H1 (cell line): Measurements from ENCODE around the gene MRC2. TPM values are rescaled to one million over a fixed set of nuclear protein-coding genes. Genes with fewer than 3 reads are reported as not detected.

Experiments used
- CTCF ChIA-PET: fragments of 300-600 bp; sonication (Branson Sonifier 250); formaldehyde crosslinking; loops from one replicate; lab custom pipeline; 2021; ENCODE audit not compliant: partially characterized antibody; lab: Charles Lee
- POLR2A ChIA-PET: fragments of 300-600 bp; sonication (Branson Sonifier 250); formaldehyde crosslinking; loops from one replicate; lab custom pipeline; 2021; ENCODE audit warnings: inconsistent platforms; ENCODE audit not compliant: partially characterized antibody; lab: Charles Lee
- DNase-seq, 2 experiments: peaks; one replicate each; pipeline versions ENCODE4 v3.0.0 to v3.0.0-alpha.2; 2010 to 2022; ENCODE audit warnings: low spot score in 2 of 2, low read depth in 1 of 2, mixed read lengths in 1 of 2
- FAIRE-seq: peaks from 2 replicates; lab custom pipeline; 2011; peaks lifted over from hg19 to GRCh38; lab: Jason Lieb, UNC
- H2AFZ ChIP-seq: 2 replicates; pipeline ENCODE4 v1.8.1; 2012; ENCODE audit warnings: low read length, inconsistent platforms
- H2AK5ac ChIP-seq: 2 replicates; pipeline ENCODE4 v1.6.1; 2013; ENCODE audit warnings: low read depth, low read length
- H2BK120ac ChIP-seq: replicated peaks from 2 replicates; pipeline ENCODE3; 2013; ENCODE audit warnings: low read depth, low read length, inconsistent platforms
- H2BK12ac ChIP-seq: 2 replicates; pipeline ENCODE4 v1.6.1; 2013; ENCODE audit warnings: low read depth, low read length
- H2BK15ac ChIP-seq: 2 replicates; pipeline ENCODE4 v1.6.1; 2013; ENCODE audit warnings: low read length
- H2BK20ac ChIP-seq: 2 replicates; pipeline ENCODE4 v1.6.1; 2013; ENCODE audit warnings: low read length
- H2BK5ac ChIP-seq: 2 replicates; pipeline ENCODE4 v1.6.1; 2013; ENCODE audit warnings: low read depth, low read length
- H3K14ac ChIP-seq: 2 replicates; pipeline ENCODE4 v1.6.1; 2013; ENCODE audit warnings: inconsistent platforms; ENCODE audit not compliant: insufficient read length
- H3K18ac ChIP-seq: 2 replicates; pipeline ENCODE4 v1.6.1; 2013; ENCODE audit warnings: low read length; ENCODE audit errors: extremely low read depth
- H3K23ac ChIP-seq: 2 replicates; pipeline ENCODE4 v1.6.1; 2013; ENCODE audit warnings: inconsistent platforms; ENCODE audit not compliant: insufficient read length
- H3K23me2 ChIP-seq: 2 replicates; pipeline ENCODE4 v1.6.1; 2013; ENCODE audit warnings: low read depth, low read length
- H3K27ac ChIP-seq: 2 replicates; pipeline ENCODE4 v1.6.1; 2011; ENCODE audit warnings: low read depth, low read length, inconsistent platforms
- H3K27me3 ChIP-seq, 4 experiments: replicated peaks in 1 of 4; 1 replicate in 1 of 4; 2 replicates in 3 of 4; pipeline versions ENCODE4 v1.6.1 to v1.8.1; 2011 to 2013; ENCODE audit warnings: low read length in 3 of 4, mild to moderate bottlenecking in 3 of 4, inconsistent platforms in 2 of 4, mixed read lengths in 2 of 4, moderate library complexity in 1 of 4; ENCODE audit not compliant: control insufficient read depth in 3 of 4, insufficient read depth in 3 of 4; ENCODE audit errors: extremely low read depth in 1 of 4
- H3K36me3 ChIP-seq, 4 experiments: 2 replicates each; pipeline versions ENCODE4 v1.6.1 to v1.8.1; 2011 to 2013; ENCODE audit warnings: mild to moderate bottlenecking in 4 of 4, low read length in 3 of 4, moderate library complexity in 2 of 4, control low read depth in 1 of 4, inconsistent platforms in 1 of 4; ENCODE audit not compliant: insufficient read depth in 4 of 4, control insufficient read depth in 2 of 4
- H3K4ac ChIP-seq: replicated peaks from 2 replicates; pipeline ENCODE3; 2013; ENCODE audit warnings: low read length, low read depth, mixed read lengths, inconsistent platforms; ENCODE audit not compliant: insufficient read length
- H3K4me1 ChIP-seq, 4 experiments: replicated peaks in 1 of 4; 1 replicate in 1 of 4; 2 replicates in 3 of 4; pipeline versions ENCODE4 v1.6.1 to v1.8.1; 2011 to 2013; ENCODE audit warnings: low read length in 3 of 4, inconsistent platforms in 2 of 4, mixed read lengths in 1 of 4; ENCODE audit not compliant: insufficient read depth in 4 of 4, control insufficient read depth in 3 of 4
- H3K4me2 ChIP-seq, 2 experiments: 2 replicates each; pipeline versions ENCODE4 v1.6.1 to v1.8.1; 2011 to 2013; ENCODE audit warnings: low read depth in 2 of 2, low read length in 2 of 2, control low read depth in 1 of 2, inconsistent platforms in 1 of 2, mild to moderate bottlenecking in 1 of 2; ENCODE audit not compliant: insufficient read depth in 1 of 2
- H3K4me3 ChIP-seq, 4 experiments: fragments of 200-600, 300-600 bp in 1 of 4; sonication (generic), shearing (Covaris generic), sonication (Bioruptor Twin) in 1 of 4; 2 replicates each; pipeline versions ENCODE4 v1.5.1 to v1.8.1; 2011 to 2016; ENCODE audit warnings: low read length in 4 of 4, low read depth in 3 of 4, control low read depth in 2 of 4, inconsistent platforms in 2 of 4, mild to moderate bottlenecking in 2 of 4, mixed read lengths in 1 of 4, moderate library complexity in 1 of 4; ENCODE audit not compliant: insufficient read depth in 2 of 4; ENCODE audit errors: extremely low read depth in 1 of 4
- H3K56ac ChIP-seq: replicated peaks from 2 replicates; pipeline ENCODE3; 2013; ENCODE audit warnings: low read depth, mild to moderate bottlenecking, mixed read lengths, low read length, inconsistent platforms; ENCODE audit not compliant: insufficient read length
- H3K79me1 ChIP-seq: 2 replicates; pipeline ENCODE4 v1.6.1; 2013; ENCODE audit warnings: low read depth, low read length, control low read depth
- H3K79me2 ChIP-seq, 2 experiments: 2 replicates each; pipeline versions ENCODE4 v1.6.1 to v1.8.1; 2012 to 2013; ENCODE audit warnings: low read length in 2 of 2, mild to moderate bottlenecking in 2 of 2, inconsistent platforms in 1 of 2; ENCODE audit not compliant: insufficient read depth in 2 of 2, control insufficient read depth in 1 of 2
- H3K9ac ChIP-seq, 4 experiments: replicated peaks in 1 of 4; 1 replicate in 1 of 4; 2 replicates in 3 of 4; pipeline versions ENCODE4 v1.6.1 to v1.8.1; 2011 to 2013; ENCODE audit warnings: low read depth in 3 of 4, low read length in 3 of 4, control low read depth in 2 of 4, mild to moderate bottlenecking in 2 of 4, moderate library complexity in 2 of 4, inconsistent platforms in 1 of 4; ENCODE audit errors: extremely low read depth in 1 of 4
- H3K9me3 ChIP-seq, 2 experiments: 2 replicates each; pipeline versions ENCODE4 v1.6.1 to v1.8.1; 2012 to 2013; ENCODE audit warnings: mild to moderate bottlenecking in 2 of 2, moderate library complexity in 2 of 2, control low read depth in 1 of 2, inconsistent platforms in 1 of 2, low read depth in 1 of 2, low read length in 1 of 2, mixed read lengths in 1 of 2; ENCODE audit not compliant: insufficient read depth in 2 of 2
- H4K20me1 ChIP-seq, 2 experiments: replicated peaks in 1 of 2; 2 replicates each; pipeline versions ENCODE3 to v1.8.1; 2011 to 2013; ENCODE audit warnings: inconsistent platforms in 2 of 2, low read length in 2 of 2, mild to moderate bottlenecking in 1 of 2; ENCODE audit not compliant: insufficient read depth in 2 of 2, control insufficient read depth in 1 of 2
- H4K5ac ChIP-seq: 2 replicates; pipeline ENCODE4 v1.6.1; 2013; ENCODE audit warnings: low read length, low read depth, mixed read lengths, inconsistent platforms; ENCODE audit not compliant: insufficient read length
- H4K8ac ChIP-seq: 2 replicates; pipeline ENCODE4 v1.8.0; 2013; ENCODE audit warnings: mild to moderate bottlenecking, moderate library complexity, low read length, inconsistent platforms; ENCODE audit not compliant: insufficient read depth; ENCODE audit errors: extremely low read depth
- H4K91ac ChIP-seq: replicated peaks from 2 replicates; pipeline ENCODE3; 2013; ENCODE audit warnings: low read length, mixed read lengths, inconsistent platforms; ENCODE audit not compliant: insufficient read length
- BRCA1 ChIP-seq: IDR thresholded peaks from 2 replicates; pipeline ENCODE4 v1.6.1; 2012; ENCODE audit warnings: low read depth, low read length, improper control_type of control experiment
- JUN ChIP-seq: IDR thresholded peaks from 2 replicates; pipeline ENCODE4 v1.6.1; 2011; ENCODE audit warnings: low read depth, mild to moderate bottlenecking, improper control_type of control experiment, low read length
- KDM1A ChIP-seq: fragments of 200-600, 300-600 bp; sonication (generic); IDR thresholded peaks from 2 replicates; pipeline ENCODE4 v1.7.1; 2016; ENCODE audit warnings: mild to moderate bottlenecking, low read length, borderline replicate concordance
- POLR2A ChIP-seq, 2 experiments: IDR thresholded peaks; 1 replicate in 1 of 2; 2 replicates in 1 of 2; pipeline ENCODE4 v1.6.1; 2011; ENCODE audit warnings: low read depth in 2 of 2, low read length in 2 of 2, mild to moderate bottlenecking in 2 of 2; ENCODE audit errors: control extremely low read depth in 1 of 2
- SIX5 ChIP-seq: IDR thresholded peaks from 2 replicates; pipeline ENCODE4 v1.6.1; 2011; ENCODE audit warnings: mild to moderate bottlenecking, low read depth, low read length
- whole genome bisulfite sequencing, 2 experiments: shearing (Covaris generic) in 1 of 2; methylation state at CpG; one replicate each; pipeline versions ENCODE4 v1.1.6 to v1.1.7; 2013 to 2015; ENCODE audit warnings: low lambda C conversion rate in 2 of 2, mixed read lengths in 2 of 2, inconsistent platforms in 1 of 2, low coverage in 1 of 2, missing lambda C conversion rate in 1 of 2; ENCODE audit not compliant: insufficient replicate concordance in 2 of 2, insufficient coverage in 1 of 2, insufficient read length in 1 of 2; ENCODE audit errors: extremely low coverage in 1 of 2, missing lambda C conversion rate in 1 of 2; 5-methylcytosine and 5-hydroxymethylcytosine counted together
- polyA plus RNA-seq, 7 experiments: library from polyadenylated mRNA; depleted of rRNA in 3 of 7; stranded (reverse) in 5 of 7; unstranded in 2 of 7; fragments of >200 nt in 5 of 7; fragments of 200-250 nt in 2 of 7; gene quantifications; 1 replicate in 5 of 7; 2 replicates in 1 of 7; 4 replicates in 1 of 7; pipeline versions ENCODE4 v1.2.1 to v1.2.3, GENCODE V29; 2011 to 2013; ENCODE audit warnings: missing spikeins in 2 of 7, mixed read lengths in 2 of 7
- total RNA-seq: library from RNA; stranded (reverse); fragmentation: NEBNext Ultra II Directional; extraction: Animal tissue kit (Norgen Biotek cat#: 25700); gene quantifications from 2 replicates; pipeline ENCODE4 v1.2.1, GENCODE V29; 2021

Gene MRC2
- total and polyA plus RNA-seq, 2 of the 8 experiments (the other 6 are each of a cell fraction or from before 2014, with no cell fraction given): 7.0 to 24.2 TPM

DNA sequence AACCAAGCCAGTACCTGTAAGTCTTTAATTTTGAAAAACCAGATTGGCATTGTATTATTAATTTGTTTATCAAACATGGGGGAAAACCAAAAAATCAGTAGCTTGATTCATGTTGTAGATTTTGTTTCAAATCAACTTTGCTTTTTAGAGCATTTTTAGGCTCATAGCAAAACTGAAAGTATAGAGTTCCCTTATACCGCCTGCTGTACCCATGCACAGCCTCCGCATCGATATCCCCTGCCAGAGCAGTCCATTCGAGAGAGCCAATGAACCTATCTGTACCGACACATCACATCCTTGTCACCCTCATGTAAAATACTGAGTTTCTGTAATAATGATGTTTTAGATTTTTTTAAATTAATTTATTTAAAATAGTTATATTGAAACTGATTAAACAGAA lies 16.2 kb upstream of the MRC2 start:
- Histone ChIP-seq H3K27ac (no peak overlapping the region), H3K4me1 (peaks cover 0 to 2% (median 0%) of the 10 kb centered on the region in 4 experiments; a peak in 1 of 7 replicates), H3K4ac (no peak overlapping the region), H3K4me2 (no peak overlapping the region), H4K91ac (no peak overlapping the region), H2BK120ac (no peak overlapping the region), H3K79me2 (no peaks in the 10 kb centered on the region), H3K23ac (no peak overlapping the region), H3K9me3 (no peaks in the 10 kb centered on the region), H2AFZ (no peak overlapping the region), H3K27me3 (no peaks in the 10 kb centered on the region), H2BK5ac (no peak overlapping the region), H2BK12ac (no peak overlapping the region), H3K14ac (no peak overlapping the region), H3K9ac (no peak overlapping the region), H3K23me2 (no peaks in the 10 kb centered on the region), H3K4me3 (no peak overlapping the region), H4K20me1 (no peaks in the 10 kb centered on the region), H2BK20ac (no peak overlapping the region), H3K36me3 (peaks cover 16 to 56% (median 38%) of the 10 kb centered on the region in 4 experiments), H2AK5ac (no peak overlapping the region), H2BK15ac (no peak overlapping the region), H3K56ac (no peak overlapping the region), H3K18ac (no peak overlapping the region), H3K79me1 (peaks cover 3% of the 10 kb centered on the region; the same call in 1 of the 2 replicates), H4K5ac (no peak overlapping the region), H4K8ac (no peak overlapping the region)
- TF ChIP-seq KDM1A (no peak), JUN (no peak), BRCA1 (no peak), SIX5 (no peak), POLR2A (IDR thresholded peaks at IDR 0.05; ENCODE audit: control extremely low read depth in 1 of 2, low read depth in 2 of 2, low read length in 2 of 2) (no peak)
- DNase-seq (no peak), FAIRE-seq (no peak)
- ChIA-PET CTCF (interaction anchor here (0.7 to 1.6 kb wide), 3 partner anchors 9 to 25 kb away, joined by 3 to 4 read pairs (median 3); no protein-coding TSS in a partner anchor), POLR2A (no interaction called here)
- 92% methylated on average over 5 of the region's 5 CpGs; no CpG with 5 or more reads in 1 of the 2 experiments for WGBS, 2 experiments
